ENCODE results near the gene CKAP2L.

Gene CKAP2L

GRCh38 chr2:112751451-112752197 is 12.8 kb downstream of the CKAP2L start:
- Histone ChIP-seq H3K4me3 (ENCODE audit: severe bottlenecking) (no peak overlapping the region), H3K9me3 (ENCODE audit: severe bottlenecking) (no peaks in the 10 kb centered on the region), H3K27me3 (ENCODE audit: insufficient read depth, poor library complexity, severe bottlenecking) (no peaks in the 10 kb centered on the region), H3K4me1 (ENCODE audit: insufficient read depth, poor library complexity, severe bottlenecking) (no peaks in the 10 kb centered on the region), H3K36me3 (ENCODE audit: low read depth) (peaks cover 98% of the 10 kb centered on the region), H3K27ac (ENCODE audit: poor library complexity, severe bottlenecking) (peak overlapping the region; percentile 10)
- ATAC-seq (ENCODE audit: low read depth) (no peak), DNase-seq (ENCODE audit: low spot score) (no peak)
- TF ChIP-seq CTCF (IDR thresholded peaks at IDR 0.05; ENCODE audit: poor library complexity, severe bottlenecking): no peak

- Histone ChIP-seq H3K27ac (ENCODE audit: poor library complexity, severe bottlenecking) (peak overlapping the region; percentile 10), H3K4me3 (ENCODE audit: severe bottlenecking) (no peak overlapping the region), H3K9me3 (ENCODE audit: severe bottlenecking) (no peaks in the 10 kb centered on the region), H3K27me3 (ENCODE audit: insufficient read depth, poor library complexity, severe bottlenecking) (no peaks in the 10 kb centered on the region), H3K4me1 (ENCODE audit: insufficient read depth, poor library complexity, severe bottlenecking) (no peaks in the 10 kb centered on the region), H3K36me3 (ENCODE audit: low read depth) (peaks cover 98% of the 10 kb centered on the region)
- ATAC-seq (ENCODE audit: low read depth): no peak
- TF ChIP-seq CTCF (IDR thresholded peaks at IDR 0.05; ENCODE audit: poor library complexity, severe bottlenecking): no peak
- no peak for DNase-seq (ENCODE audit: low spot score)
These were observed 13.9 kb downstream of the CKAP2L start for GRCh38 chr2:112750560-112750843.

- Histone ChIP-seq H3K27me3 (ENCODE audit: insufficient read depth, poor library complexity, severe bottlenecking) (no peaks in the 10 kb centered on the region), H3K27ac (ENCODE audit: poor library complexity, severe bottlenecking) (peak overlapping the region; percentile 10), H3K4me1 (ENCODE audit: insufficient read depth, poor library complexity, severe bottlenecking) (no peaks in the 10 kb centered on the region), H3K36me3 (ENCODE audit: low read depth) (peaks cover 98% of the 10 kb centered on the region), H3K4me3 (ENCODE audit: severe bottlenecking) (no peak overlapping the region), H3K9me3 (ENCODE audit: severe bottlenecking) (no peaks in the 10 kb centered on the region)
- peak; percentile 96 for TF ChIP-seq CTCF (IDR thresholded peaks at IDR 0.05; ENCODE audit: poor library complexity, severe bottlenecking)
- peak; percentile 78 for ATAC-seq (ENCODE audit: low read depth)
- no peak for DNase-seq (ENCODE audit: low spot score)
These were observed 14.5 kb downstream of the CKAP2L start for GRCh38 chr2:112749755-112750559.

- TF ChIP-seq CTCF (IDR thresholded peaks at IDR 0.05; ENCODE audit: poor library complexity, severe bottlenecking): no peak
- no peak for ATAC-seq (ENCODE audit: low read depth)
- Histone ChIP-seq H3K36me3 (ENCODE audit: low read depth) (peaks cover 83% of the 10 kb centered on the region), H3K4me3 (ENCODE audit: severe bottlenecking) (no peak overlapping the region), H3K4me1 (ENCODE audit: insufficient read depth, poor library complexity, severe bottlenecking) (peaks cover 15% of the 10 kb centered on the region), H3K9me3 (ENCODE audit: severe bottlenecking) (no peaks in the 10 kb centered on the region), H3K27ac (ENCODE audit: poor library complexity, severe bottlenecking) (no peak overlapping the region), H3K27me3 (ENCODE audit: insufficient read depth, poor library complexity, severe bottlenecking) (no peaks in the 10 kb centered on the region)
- DNase-seq (ENCODE audit: low spot score): no peak
These were observed 23.9 kb downstream of the CKAP2L start for GRCh38 chr2:112740527-112740926.
